Activated gamma-delta T cell treated with anti-CD3 and anti-CD28 coated beads, Interleukin-2, amount 50 U/mL, for 16 hours (primary cell): ENCODE data around the gene TCF20.

Experiments
- DNase-seq: peaks from one replicate; pipeline ENCODE4 v3.0.0-alpha.2; 2020; ENCODE audit warnings: low read depth

TCF20 gene

DNA sequence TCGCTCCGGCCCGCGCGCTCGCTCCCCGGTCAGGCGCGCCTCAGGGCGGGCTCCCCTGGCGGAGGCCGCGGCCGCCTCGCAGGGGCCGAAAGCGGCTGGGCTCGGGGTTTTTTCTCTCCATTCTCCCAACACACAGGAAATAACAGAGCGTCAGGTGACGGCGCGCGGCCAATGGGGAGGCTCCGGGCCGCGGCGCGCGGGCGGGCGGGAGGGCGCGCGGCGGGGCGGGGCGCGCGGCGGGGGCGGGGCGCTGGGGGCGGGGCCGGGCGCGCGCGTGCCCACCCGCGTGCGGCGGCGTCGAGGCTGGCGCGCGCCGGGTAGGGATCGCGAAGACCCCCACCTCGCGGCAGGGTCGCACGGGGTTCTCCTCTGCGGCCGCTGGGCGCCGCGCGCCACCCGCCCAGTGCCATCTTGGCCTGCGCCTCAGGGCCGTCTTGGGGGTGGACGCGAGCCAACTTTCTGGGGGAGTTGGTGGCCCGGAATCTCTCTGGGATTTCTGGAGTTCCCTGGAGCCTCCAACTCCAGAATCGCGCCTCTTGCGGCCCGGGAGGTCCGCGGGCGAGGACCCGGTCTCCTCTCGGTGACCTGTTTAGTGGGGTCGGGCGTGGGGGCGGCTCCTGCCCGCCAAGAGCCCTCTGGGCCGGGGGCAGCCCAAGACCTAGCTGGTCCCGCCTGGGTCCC is at the start of gene TCF20:
Gene TCF20, minus strand, starts transcription at position 144 of the 681 bp plus-strand sequence. CDS start 55,348 bp downstream, outside the sequence.
- DNase-seq = peak; percentile 59

DNA sequence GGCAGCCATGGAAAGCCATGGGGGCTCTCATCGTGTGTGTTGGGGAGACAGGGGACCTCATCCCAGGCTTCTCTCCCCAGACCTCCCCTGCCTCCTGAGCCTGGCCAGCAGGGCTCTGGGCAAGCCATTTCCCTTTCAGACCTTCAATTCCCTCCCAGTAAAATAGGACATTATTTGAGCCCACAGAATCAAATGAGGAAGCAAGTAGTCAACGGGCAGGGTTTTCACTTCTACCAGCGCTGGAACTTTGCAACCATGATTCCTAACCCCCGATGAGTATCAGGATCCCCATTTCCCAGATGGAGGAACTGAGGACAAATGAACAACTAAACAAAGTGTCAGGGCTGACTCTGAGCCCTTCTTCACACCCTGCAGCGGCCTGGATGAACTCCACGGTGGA is 48.9 kb upstream of the TCF20 start:
- no peak for DNase-seq

DNA sequence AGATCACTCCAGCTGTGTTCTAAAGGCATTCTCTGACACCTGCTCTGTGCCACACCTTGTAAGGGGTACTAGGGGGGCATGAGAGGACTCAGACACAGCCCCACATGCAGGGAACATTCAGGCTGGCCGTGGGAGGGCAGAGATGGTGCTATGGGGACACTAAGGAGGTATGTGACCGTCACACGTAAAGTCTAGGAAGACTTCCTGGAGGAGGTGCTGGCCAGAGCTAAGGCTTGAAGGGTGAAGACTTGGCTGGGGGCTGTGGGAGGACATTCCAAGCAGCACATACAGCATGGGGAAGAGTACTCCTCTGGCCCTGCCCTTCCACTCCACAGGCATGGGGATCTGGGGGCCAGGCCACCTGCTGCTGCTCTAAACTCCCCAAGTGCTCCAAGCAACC is 48.5 kb upstream of the TCF20 start:
- no peak for DNase-seq

DNA sequence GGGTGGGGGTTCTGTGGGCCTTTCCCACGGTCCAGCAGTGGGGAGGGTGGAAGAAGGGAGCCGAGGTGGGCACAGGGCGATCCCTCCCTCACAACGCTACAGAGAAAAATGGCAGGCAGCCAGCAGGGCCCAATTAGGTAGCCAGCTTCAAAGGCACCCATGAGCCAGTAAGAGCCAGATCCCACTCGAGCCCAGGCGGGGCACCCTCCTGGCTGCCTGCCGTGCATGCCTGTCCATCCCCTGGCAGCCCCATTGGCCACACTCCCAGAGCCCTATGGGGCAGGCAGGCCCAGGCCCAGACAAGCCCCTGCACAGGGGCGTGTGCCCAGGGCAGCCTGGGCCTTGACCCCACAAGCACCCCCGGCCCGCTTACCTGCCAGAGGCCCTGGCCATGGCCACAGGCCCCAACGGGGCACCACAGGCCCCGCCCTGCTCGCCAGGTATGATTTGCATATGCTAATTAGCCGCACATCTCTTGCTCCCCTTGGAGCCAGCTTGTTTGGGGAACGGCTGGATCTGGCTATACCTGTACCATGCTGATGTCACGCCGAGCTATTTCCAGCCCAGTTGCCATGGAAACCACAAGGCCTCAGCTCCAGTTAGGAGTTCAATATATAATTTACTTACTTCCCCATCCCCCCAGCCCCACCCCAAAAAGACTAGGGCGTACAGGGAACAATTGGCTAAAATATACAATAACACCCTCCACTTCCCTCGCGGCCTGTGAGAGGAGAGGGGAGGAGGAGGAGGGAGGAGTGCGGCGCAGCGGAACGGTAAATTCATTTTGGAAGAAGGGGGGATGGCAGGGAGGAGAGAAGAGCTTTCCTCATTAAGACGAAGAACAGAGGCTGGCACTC is 47.5 kb upstream of the TCF20 start:
- no peak for DNase-seq

DNA sequence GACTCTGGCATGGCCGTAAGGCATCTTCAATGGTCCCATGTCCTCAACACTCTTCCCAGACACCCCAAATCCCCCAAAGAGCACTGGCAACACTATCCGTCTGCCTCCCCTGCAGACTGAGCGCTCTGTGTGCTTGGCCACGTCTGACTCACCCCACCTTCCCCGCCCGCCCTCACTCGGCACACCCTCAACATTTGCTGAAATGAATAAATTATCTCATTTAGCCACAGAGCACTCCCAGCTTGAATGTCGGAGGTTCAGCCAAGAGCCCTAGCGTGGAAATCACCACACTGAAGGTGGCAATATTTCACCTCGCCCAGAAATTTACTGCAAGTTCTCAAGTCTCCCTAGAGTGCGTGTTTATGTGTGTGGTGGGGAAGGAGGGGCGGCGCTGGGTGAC is 46.6 kb upstream of the TCF20 start:
- no peak for DNase-seq

DNA sequence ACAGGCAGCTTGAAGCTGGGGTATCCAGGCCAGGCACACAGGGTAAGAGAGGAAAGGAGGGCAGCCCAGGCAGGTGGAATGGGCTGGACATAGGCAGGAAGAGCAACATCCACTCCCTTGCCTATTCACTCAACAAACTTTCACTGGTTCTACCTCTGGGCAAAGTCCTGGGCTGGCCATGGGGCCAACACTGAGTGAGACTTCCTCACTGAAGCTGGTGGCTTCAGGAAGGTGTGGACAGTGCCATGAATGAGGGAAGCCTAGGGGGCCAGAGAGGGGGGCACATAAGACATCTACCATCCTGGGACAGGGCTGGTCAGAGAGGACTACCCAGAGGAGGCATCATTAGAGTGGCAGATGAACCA is 44.9 kb upstream of the TCF20 start:
- no peak for DNase-seq

DNA sequence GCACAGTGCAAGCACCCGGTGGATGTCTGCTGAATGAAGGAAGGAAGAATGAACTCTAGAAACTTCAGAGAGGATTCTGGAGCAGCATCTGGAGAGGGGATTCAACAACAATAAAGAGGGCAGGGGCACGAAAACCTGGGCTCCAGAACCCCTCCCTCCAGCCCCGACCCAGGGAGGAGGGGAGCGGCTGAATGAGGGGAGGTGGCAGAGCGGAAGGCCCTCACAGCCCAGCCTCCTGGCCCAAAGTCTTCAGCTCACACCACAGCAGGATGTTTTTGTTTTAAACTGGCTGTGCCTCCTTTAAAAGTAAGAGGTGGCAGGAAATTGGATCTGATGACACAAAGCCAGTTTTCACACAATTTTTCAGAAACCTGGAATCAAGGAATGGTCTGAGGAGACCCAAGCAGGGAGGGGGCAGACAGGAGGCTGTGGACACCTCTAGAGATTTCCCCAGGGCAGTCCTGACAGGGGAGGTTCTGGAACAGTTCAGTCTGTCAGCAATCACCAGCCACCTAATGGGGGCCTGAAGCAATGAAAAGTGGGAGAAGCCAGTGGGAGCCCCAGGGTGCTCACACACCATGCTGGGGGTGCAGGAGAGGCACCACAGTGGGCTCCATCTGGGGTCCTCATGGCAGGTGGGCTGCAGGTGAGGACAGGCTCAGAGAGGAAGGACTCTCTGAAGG is 44.4 kb upstream of the TCF20 start:
- no peak for DNase-seq

DNA sequence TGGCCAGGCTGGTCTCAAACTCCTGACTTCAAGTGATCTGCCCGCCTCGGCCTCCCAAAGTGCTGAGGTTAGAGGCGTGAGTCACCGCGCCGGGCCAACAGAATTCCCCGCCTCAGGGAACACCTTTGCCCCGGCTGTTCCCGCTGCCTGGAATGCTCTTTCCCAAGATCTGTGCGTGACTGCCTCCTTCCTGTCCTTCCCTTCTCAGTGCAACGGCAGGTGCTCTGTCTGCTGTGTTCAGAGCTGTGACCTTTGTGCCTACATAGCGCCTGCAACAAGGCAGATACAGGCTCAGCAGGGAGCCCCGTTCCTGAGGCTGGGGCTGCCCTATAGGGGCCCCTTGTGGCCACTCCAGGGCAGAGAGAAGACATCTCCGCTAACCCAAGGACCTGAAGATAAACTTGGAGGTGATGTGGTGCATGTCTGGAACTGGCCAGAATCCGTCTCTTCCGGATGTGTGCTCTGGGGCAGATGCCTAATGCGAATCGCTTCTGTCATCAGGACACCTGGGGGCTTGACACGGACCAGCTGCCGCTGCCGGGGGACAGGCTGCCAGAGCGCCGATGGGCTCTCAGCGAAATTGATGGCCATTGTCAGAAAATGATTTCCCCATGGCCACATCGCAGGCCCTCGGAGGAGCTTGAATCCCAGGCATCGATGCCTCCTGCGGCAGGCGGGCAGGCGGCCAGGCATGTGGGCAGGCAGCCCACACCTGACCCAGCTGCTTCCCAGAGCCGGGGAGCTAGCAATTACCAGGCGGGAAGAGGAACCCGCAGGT is 43.5 kb upstream of the TCF20 start:
- DNase-seq = no peak

DNA sequence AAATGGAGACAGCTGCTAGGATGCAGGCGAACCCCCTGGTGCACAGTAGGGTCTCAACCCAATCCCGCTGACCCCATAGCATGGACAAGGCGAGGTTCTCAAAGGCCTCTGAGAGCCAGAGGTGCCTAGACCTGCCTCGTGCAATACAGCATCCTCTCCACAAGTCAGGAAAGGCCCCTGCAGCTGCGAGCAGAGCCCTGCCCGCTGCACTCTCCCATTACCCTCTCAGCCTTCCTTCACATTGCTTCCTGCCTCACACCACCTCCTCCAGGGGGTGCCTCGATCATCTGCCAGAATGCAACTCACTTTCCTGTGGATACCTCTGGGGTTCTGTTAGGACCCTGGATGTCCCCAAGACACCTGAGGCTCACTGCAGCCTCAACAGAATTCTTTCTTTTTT is 42.8 kb upstream of the TCF20 start:
- no peak for DNase-seq

DNA sequence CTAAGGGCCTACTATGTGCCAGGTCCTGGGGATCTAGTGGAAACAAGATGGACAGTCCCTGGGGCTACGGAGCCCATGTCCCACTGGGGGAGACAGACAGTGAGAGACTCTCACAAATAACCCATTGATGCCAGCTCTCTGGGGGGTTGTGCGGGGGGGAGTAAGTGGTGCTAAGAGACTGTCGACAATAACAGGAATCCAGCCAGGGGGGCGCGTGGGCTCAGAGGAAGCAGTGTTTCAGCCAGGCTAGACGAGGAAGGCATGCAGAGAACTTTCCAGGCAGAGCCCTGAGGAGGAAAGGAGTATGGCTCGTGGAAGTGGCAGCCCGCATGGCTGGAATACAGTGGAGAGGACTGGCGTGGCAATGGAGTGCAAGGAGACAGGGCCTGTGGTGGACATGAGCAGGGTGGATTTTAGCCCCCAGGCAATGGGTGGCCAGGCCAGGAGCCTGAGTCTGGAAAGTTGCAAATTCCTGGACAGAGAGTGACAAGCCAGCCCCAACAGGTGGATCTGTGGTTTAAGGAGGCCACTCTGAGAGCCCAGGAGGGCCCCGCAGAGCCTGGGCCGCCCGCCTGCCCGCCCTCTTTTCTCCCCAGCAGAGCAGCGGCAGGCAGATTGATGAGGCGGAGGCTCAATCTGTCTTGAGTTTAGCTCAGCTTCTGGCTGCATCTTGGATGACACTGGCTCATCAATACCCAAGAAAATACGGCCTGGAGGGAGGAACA is 40.0 kb upstream of the TCF20 start:
- DNase-seq = no peak

DNA sequence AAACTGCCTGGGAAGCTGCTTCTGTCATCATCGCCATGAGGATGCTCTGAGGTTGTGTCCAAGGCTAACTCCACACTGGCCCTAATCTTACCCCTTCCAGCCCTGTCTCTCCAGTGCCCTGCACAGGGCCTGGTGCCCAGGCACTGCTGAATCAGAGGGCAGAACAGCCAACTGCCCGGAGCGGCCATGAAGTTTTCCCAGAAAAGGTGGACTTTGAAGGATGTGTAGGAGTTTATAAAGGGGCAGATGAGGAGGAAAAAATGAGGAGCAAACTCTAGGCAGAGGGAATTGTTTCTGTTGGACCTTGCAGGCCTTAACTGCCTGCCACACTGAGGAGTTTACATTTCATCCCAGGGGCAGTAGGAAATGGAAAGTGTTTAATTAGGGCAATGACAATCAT is 39.4 kb upstream of the TCF20 start:
- no peak for DNase-seq

DNA sequence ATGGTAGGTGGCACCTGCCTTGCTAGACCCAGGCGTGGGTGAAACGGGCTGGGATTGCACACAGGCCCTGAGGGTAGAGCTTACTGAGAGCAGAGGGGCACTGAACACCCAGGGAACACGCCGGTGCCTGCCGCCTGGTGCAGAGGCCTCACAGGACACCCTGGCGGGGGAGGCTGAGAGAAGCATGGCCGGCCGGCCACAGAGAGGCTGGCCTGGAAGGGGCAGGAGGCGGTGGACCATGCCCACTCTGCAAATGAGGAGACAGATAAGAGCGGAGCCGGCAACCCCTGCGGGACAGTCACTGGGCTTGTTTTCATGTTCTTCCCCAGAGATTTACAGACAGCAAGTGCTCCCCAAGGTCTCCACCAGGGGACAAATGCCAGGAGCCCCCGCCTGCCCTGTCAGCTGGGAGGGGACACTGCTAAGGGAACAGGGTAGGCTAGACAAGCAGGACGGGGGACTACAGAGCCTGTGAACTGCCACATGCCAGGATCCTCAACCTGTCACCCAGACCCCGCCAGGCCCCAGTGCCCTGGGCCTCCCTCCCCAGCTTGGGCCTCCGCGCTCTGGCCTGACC is 38.5 kb upstream of the TCF20 start:
- DNase-seq = no peak

DNA sequence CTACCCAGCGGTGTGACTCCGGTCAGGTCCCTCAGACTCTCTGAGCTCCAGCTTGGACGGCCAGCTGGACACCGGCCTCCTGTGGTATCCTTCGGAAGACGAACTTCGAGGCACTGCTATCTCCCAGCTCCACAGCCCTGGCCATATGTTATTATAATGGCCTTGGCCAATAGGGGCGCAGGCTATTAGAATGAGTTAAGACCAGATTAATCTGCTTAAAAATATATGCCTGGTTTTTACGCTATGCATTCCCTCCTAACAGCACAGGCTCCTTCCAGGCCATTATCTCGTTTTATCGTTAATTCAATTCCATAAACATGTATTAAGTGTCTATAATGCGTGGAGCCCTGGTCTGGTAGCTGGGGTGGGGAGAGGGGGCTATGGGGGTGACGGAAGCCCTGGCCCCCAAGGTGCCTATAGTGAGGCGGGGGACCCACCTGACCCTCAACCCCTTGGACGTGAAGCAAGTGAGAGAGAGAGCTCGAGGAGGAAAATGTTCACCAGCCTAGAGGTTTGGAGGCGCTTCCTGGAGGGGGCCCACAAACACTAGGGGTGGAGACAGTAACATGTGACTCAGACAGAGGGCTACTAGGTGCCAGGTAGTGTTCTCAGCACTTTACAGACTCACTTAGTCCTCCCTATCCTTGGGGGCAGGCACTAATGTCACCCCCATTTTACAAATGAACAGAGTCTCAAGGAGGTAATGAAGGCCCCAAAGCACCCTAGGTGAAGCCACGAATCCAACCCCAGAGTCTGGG is 37.5 kb upstream of the TCF20 start:
- no peak for DNase-seq

DNA sequence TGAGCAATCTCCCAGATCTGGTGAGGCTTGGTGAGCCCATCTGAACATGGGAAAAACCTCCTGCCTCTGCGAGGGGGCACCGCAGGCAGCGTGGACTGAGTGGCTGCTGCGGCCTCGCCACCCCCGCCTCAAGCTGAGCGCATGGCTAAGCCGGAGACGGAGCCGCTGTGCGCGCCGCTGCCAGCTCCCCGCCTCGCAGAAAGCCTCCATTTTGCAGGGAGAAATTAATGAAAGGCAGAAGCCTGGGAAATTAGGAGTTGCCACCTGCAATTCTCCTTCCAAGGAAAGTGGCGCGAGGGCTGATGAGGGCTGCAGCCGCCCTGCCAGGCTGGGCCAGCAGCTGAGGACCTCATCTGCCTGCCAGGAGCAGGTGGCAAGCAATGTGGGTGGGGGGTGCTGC is 35.6 kb upstream of the TCF20 start:
- DNase-seq = no peak

DNA sequence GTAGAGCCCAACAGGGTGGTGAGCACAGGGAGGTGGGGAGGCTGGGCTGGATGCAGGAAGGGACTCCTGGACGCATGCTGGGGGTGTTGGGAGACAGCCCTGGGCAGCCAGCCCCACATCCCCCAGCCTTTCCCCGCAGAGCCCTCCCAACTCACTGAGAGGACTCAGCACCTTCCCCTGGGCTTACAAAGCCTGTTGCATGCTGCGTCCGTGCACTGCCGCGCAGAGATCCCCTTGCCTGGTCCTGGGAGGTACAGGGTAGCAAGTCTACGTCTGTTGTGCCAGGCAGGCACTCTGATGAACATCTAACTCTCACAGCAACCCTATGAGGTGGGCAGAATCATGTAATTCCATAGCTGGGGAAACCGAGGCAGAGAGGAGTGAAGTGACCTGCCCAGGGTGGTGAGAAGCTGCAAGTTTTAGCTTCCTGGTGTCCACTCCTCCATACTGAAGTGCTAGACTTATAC is 33.9 kb upstream of the TCF20 start:
- DNase-seq = no peak

DNA sequence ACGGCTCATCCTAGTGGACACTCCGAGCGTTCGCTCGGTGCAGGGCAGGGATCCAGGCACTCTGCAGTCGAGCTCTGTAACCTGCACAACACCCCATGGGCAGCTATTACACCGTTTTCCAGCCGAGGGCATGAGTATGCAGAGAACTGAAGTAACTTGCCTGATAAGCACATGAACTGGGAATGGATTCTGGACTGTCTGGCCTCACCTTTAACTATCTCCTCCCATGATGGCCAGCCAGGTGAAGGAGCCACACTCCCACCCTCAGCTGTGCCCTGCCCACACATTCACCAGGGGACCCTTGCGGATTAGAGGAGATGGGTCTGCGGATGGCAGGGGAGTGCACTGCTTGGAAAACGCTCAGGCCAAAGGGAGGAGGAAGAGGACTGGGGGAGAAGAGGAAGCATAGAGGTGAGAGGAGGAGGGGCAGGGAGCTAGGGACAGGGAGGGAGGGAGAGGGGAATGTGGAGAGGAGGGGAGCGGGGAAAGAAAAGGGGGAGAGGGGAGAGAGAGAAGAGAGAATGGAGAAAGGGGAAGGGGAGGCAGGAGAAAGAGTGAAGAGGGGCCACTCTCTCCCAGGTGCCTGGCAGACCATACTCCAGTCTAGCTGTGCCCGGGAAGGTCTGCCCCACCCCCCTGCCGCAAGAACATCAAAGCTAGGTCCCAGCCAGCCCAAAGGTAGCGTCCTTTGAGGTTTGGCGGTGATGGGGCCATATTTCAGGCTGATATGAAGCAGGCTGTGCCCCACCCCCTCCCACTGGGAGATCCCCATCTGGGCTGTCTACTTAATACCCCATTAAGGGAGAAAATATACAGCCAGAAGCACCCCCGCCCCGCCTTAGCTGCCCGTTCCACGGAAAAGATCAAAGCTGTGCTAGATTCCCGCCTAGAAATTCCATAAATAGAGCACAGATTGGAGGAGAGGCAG is 33.2 kb upstream of the TCF20 start:
- DNase-seq = no peak

DNA sequence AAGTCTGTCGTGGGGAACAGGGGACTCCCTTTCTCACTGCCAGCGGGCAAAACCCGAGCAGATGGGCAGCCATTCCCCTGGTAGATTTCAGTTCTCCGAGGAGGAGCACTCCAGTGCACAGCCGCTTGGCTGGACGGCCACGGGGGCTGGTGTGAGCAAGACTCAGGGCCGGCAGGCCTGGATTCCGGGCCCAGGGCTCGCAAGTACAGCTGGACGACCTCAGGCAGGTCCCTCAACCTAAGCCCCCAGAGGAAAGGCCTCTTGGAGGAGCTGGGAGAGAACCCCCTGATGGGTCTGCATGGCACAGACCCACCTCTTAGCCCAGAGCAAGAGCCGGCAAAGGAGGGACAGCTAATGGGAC is 31.3 kb upstream of the TCF20 start:
- DNase-seq = no peak

DNA sequence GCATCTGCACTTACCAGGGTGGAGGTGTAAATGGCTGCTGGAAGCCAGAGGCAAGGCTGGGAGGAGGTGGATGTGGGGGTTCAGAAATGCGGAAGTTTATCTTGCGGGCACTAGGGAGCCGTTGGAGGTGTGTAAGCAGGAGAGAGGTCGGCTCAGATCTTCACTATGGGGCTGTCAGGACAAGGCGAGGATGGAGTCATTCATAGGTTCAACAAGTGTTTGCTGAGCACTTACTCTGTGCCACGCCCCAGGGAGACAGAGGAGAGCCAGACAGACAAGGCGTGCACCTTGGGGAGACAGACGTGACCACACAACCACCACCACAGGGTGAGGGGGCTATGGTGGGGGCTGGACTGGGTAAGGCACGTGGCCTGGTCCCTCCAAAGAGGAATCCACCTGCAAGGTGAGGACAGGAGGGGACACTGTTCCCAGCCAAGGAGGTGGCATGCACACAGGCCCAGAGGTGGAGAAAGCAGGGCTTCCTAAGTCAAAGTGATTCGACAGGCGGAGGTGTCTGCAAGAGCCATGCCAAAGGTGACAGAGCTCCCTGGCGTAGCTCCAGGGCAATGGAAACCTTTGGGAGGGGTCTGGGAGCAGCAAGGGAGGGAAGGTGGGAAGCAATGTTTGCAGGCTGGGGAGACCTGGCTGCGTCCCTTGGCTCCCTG is 30.8 kb upstream of the TCF20 start:
- no peak for DNase-seq
